ENCODE results near the gene FAM222B.
"Not testable (repeated sequence)": the region's sequence is repeated elsewhere in the genome, so short reads cannot be mapped to it uniquely, and the experiment has no call there.

- TF ChIP-seq CTCF (conservative IDR thresholded peaks at IDR 0.05; ENCODE audit: low read length); EZH2phosphoT487 (IDR thresholded peaks at IDR 0.05; ENCODE audit: borderline replicate concordance, low read depth, low read length): not testable (repeated sequence)
Observed at GRCh38 chr17:28877150-28877711, 34.6 kb upstream of the FAM222B start.
